Measurements from ENCODE around the gene REXO1.
"Not testable (repeated sequence)": the region's sequence is repeated elsewhere in the genome, so short reads cannot be mapped to it uniquely, and the experiment has no call there.

REXO1 gene

GRCh38 chr19:1880611-1881392, 32.5 kb upstream of the REXO1 start:
- no peak overlapping the region for H3K9ac ChIP-seq (ENCODE audit: low read depth, low read length, poor library complexity, severe bottlenecking)
- H3F3A ChIP-seq (ENCODE audit: low read depth), result no peaks in the 10 kb centered on the region
- H3K9me3 ChIP-seq (ENCODE audit: insufficient read depth, low read depth, low read length), result no peaks in the 10 kb centered on the region
- no peak overlapping the region for H3K4me3 ChIP-seq (ENCODE audit: low read length, poor library complexity, severe bottlenecking)
- peaks cover 38% of the 10 kb centered on the region for H4K20me1 ChIP-seq (ENCODE audit: insufficient read depth, low read length, poor library complexity, severe bottlenecking)
- no peak for TF ChIP-seq EZH2phosphoT487 (IDR thresholded peaks at IDR 0.05; ENCODE audit: borderline replicate concordance)
- TF ChIP-seq, protein P1, sequence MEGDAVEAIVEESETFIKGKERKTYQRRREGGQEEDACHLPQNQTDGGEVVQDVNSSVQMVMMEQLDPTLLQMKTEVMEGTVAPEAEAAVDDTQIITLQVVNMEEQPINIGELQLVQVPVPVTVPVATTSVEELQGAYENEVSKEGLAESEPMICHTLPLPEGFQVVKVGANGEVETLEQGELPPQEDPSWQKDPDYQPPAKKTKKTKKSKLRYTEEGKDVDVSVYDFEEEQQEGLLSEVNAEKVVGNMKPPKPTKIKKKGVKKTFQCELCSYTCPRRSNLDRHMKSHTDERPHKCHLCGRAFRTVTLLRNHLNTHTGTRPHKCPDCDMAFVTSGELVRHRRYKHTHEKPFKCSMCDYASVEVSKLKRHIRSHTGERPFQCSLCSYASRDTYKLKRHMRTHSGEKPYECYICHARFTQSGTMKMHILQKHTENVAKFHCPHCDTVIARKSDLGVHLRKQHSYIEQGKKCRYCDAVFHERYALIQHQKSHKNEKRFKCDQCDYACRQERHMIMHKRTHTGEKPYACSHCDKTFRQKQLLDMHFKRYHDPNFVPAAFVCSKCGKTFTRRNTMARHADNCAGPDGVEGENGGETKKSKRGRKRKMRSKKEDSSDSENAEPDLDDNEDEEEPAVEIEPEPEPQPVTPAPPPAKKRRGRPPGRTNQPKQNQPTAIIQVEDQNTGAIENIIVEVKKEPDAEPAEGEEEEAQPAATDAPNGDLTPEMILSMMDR (conservative IDR thresholded peaks at IDR 0.05; ENCODE audit: low read length), result no peak
- H3K4me2 ChIP-seq (ENCODE audit: low read depth, low read length, poor library complexity, severe bottlenecking), result peak overlapping the region; percentile 4
- no peaks in the 10 kb centered on the region for H3K9me2 ChIP-seq (replicated peaks; ENCODE audit: low read depth, low read length)
- H2AFZ ChIP-seq (ENCODE audit: low read length), result no peak overlapping the region
- peaks cover 49% of the 10 kb centered on the region for H3K79me2 ChIP-seq (ENCODE audit: insufficient read depth, low read length)
- H3K36me3 ChIP-seq (ENCODE audit: insufficient read depth, low read length), result no peaks in the 10 kb centered on the region
- H3K4me1 ChIP-seq (ENCODE audit: insufficient read depth, low read length, poor library complexity, severe bottlenecking), result peaks cover 38% of the 10 kb centered on the region
- no peaks in the 10 kb centered on the region for H3K27me3 ChIP-seq (ENCODE audit: insufficient read depth, low read length, poor library complexity, severe bottlenecking)

GRCh38 chr19:1879982-1880381, 31.7 kb upstream of the REXO1 start:
- H3F3A ChIP-seq (ENCODE audit: low read depth); H3K4me3 ChIP-seq (ENCODE audit: low read length, poor library complexity, severe bottlenecking); H3K36me3 ChIP-seq (ENCODE audit: insufficient read depth, low read length); H3K4me2 ChIP-seq (ENCODE audit: low read depth, low read length, poor library complexity, severe bottlenecking); H3K27me3 ChIP-seq (ENCODE audit: insufficient read depth, low read length, poor library complexity, severe bottlenecking); H3K9ac ChIP-seq (ENCODE audit: low read depth, low read length, poor library complexity, severe bottlenecking); H3K9me2 ChIP-seq (replicated peaks; ENCODE audit: low read depth, low read length); H2AFZ ChIP-seq (ENCODE audit: low read length); H3K9me3 ChIP-seq (ENCODE audit: insufficient read depth, low read depth, low read length): not testable (repeated sequence)
- Histone ChIP-seq H3K4me1 (ENCODE audit: insufficient read depth, low read length, poor library complexity, severe bottlenecking) (peaks cover 39% of the 10 kb centered on the region), H3K79me2 (ENCODE audit: insufficient read depth, low read length) (peaks cover 56% of the 10 kb centered on the region), H4K20me1 (ENCODE audit: insufficient read depth, low read length, poor library complexity, severe bottlenecking) (peaks cover 45% of the 10 kb centered on the region)

- H3K9me2 ChIP-seq (replicated peaks; ENCODE audit: low read depth, low read length), result not testable (repeated sequence)
These were observed 30.3 kb upstream of the REXO1 start for GRCh38 chr19:1878583-1878982.

GRCh38 chr19:1877280-1877660, 29.0 kb upstream of the REXO1 start:
- peaks cover 31% of the 10 kb centered on the region for H3K4me1 ChIP-seq (ENCODE audit: insufficient read depth, low read length, poor library complexity, severe bottlenecking)
- not testable (repeated sequence) for H2AFZ ChIP-seq (ENCODE audit: low read length); H3K9me2 ChIP-seq (replicated peaks; ENCODE audit: low read depth, low read length); H3K4me2 ChIP-seq (ENCODE audit: low read depth, low read length, poor library complexity, severe bottlenecking); H3K27me3 ChIP-seq (ENCODE audit: insufficient read depth, low read length, poor library complexity, severe bottlenecking); H3K36me3 ChIP-seq (ENCODE audit: insufficient read depth, low read length); H3K4me3 ChIP-seq (ENCODE audit: low read length, poor library complexity, severe bottlenecking); H3K9ac ChIP-seq (ENCODE audit: low read depth, low read length, poor library complexity, severe bottlenecking); H3F3A ChIP-seq (ENCODE audit: low read depth); H3K9me3 ChIP-seq (ENCODE audit: insufficient read depth, low read depth, low read length)
- peaks cover 56% of the 10 kb centered on the region for H3K79me2 ChIP-seq (ENCODE audit: insufficient read depth, low read length)
- H4K20me1 ChIP-seq (ENCODE audit: insufficient read depth, low read length, poor library complexity, severe bottlenecking), result peaks cover 42% of the 10 kb centered on the region

More at GRCh38 chr19:1878583-1878982, 30.3 kb upstream of the REXO1 start:
- H3K4me3 ChIP-seq (ENCODE audit: low read length, poor library complexity, severe bottlenecking); H3K9me3 ChIP-seq (ENCODE audit: insufficient read depth, low read depth, low read length); H3K9ac ChIP-seq (ENCODE audit: low read depth, low read length, poor library complexity, severe bottlenecking); H3F3A ChIP-seq (ENCODE audit: low read depth); H2AFZ ChIP-seq (ENCODE audit: low read length); H3K4me2 ChIP-seq (ENCODE audit: low read depth, low read length, poor library complexity, severe bottlenecking); H3K27me3 ChIP-seq (ENCODE audit: insufficient read depth, low read length, poor library complexity, severe bottlenecking); H3K36me3 ChIP-seq (ENCODE audit: insufficient read depth, low read length): not testable (repeated sequence)
- peaks cover 56% of the 10 kb centered on the region for H3K79me2 ChIP-seq (ENCODE audit: insufficient read depth, low read length)
- peaks cover 40% of the 10 kb centered on the region for H3K4me1 ChIP-seq (ENCODE audit: insufficient read depth, low read length, poor library complexity, severe bottlenecking)
- peaks cover 44% of the 10 kb centered on the region for H4K20me1 ChIP-seq (ENCODE audit: insufficient read depth, low read length, poor library complexity, severe bottlenecking)
